Measurements from ENCODE around the gene ARHGAP42.

DNA sequence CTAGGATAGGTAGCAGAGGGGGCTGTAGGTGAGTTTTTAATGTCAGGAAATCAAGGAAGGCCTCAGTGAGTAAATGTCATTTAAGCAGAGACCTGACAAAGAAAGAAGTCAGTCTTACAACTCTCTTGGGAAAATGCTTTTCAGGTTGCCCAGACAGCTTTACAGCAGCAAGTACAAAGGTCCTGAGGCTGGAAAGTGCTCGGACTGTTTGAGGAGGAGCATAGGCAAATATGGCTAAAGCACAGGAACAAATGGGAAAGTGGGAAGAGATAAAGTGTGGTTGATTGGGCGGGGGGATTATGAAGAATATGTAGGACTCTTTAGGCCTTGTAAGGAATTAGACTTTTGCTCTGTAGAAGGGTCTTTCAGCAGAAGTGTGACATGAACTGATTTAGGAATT, 125.4 kb downstream of the ARHGAP42 start:
- no peak for TF ChIP-seq CTCF (IDR thresholded peaks at IDR 0.05; ENCODE audit: insufficient read depth, low read length, poor library complexity, severe bottlenecking)
- TF ChIP-seq EZH2phosphoT487 (conservative IDR thresholded peaks at IDR 0.05; ENCODE audit: low read length), result no peak

Measured in SU-DHL-6 (cell line).